HepG2 (cell line): ENCODE measurements around the gene BBS12. TPM values are rescaled to one million over a fixed set of nuclear protein-coding genes. Genes with fewer than 3 reads are reported as not detected.

ENCODE experiments used
- ATAC-seq: fragments of 200-7000 bp; cut with Tn5 transposase; 3 replicates; pipeline ENCODE4 v1.9.1; 2020; ENCODE audit warnings: mild to moderate bottlenecking, moderate library complexity
- BruUV-seq: library from RNA; stranded (reverse); fragments of 400-500 nt; replicated peaks from 2 replicates; lab custom pipeline; 2021; lab: Mats Ljungman, UMichigan
- CTCF ChIA-PET: fragments of 300-600 bp; formaldehyde crosslinking; extraction: SDS; loops from one replicate; lab custom pipeline; 2021; ENCODE audit warnings: low total read pairs, inconsistent platforms, low intra/inter-chr PET ratio; lab: Yijun Ruan, JAX
- POLR2A ChIA-PET: fragments of 350-600 bp; sonication (Branson Sonifier 250); formaldehyde crosslinking; loops from one replicate; lab custom pipeline; 2020; ENCODE audit warnings: antibody characterized with exemption, inconsistent platforms; lab: Yijun Ruan, JAX
- DNase-seq: peaks from one replicate; pipeline ENCODE4 v3.0.0-alpha.2; 2015; ENCODE audit warnings: low spot score
- FAIRE-seq: peaks from 3 replicates; lab custom pipeline; 2011; peaks lifted over from hg19 to GRCh38; lab: Jason Lieb, UNC
- H2AFZ ChIP-seq: one replicate; pipeline ENCODE4 v1.6.1; 2011; ENCODE audit warnings: low read length, inconsistent platforms
- H3K27ac ChIP-seq: fragments of 300-600 bp; 3 replicates; pipeline ENCODE4 v1.8.0; 2011; ENCODE audit warnings: mixed run types, mild to moderate bottlenecking, mixed read lengths, low read length, inconsistent platforms; ENCODE audit not compliant: insufficient read depth; ENCODE audit errors: extremely low read length
- H3K27me3 ChIP-seq, 2 experiments: fragments of 200-600 bp in 1 of 2; 2 replicates in 1 of 2; 3 replicates in 1 of 2; pipeline versions ENCODE4 v1.6.0 to v1.8.0; 2011; ENCODE audit warnings: low read length in 2 of 2, mild to moderate bottlenecking in 2 of 2, moderate library complexity in 2 of 2, inconsistent platforms in 1 of 2; ENCODE audit not compliant: insufficient read depth in 2 of 2, control insufficient read depth in 1 of 2
- H3K36me3 ChIP-seq, 2 experiments: fragments of 200-600 bp in 1 of 2; replicated peaks in 1 of 2; 2 replicates in 1 of 2; 3 replicates in 1 of 2; pipeline versions ENCODE4 v1.5.1 to v1.8.0; 2011; ENCODE audit warnings: low read length in 2 of 2, inconsistent platforms in 1 of 2; ENCODE audit not compliant: insufficient read depth in 2 of 2, control insufficient read depth in 1 of 2
- H3K4me1 ChIP-seq: 2 replicates; pipeline ENCODE4 v1.5.1; 2012; ENCODE audit warnings: low read length, inconsistent platforms; ENCODE audit not compliant: insufficient read depth
- H3K4me2 ChIP-seq: 2 replicates; pipeline ENCODE4 v1.6.0; 2011; ENCODE audit warnings: low read depth, low read length, inconsistent platforms
- H3K4me3 ChIP-seq, 3 experiments: fragments of 200-600 bp in 1 of 3; sonication (generic), shearing (Covaris generic) in 1 of 3; replicated peaks in 1 of 3; 2 replicates each; pipeline ENCODE4 v1.5.1; 2011 to 2016; ENCODE audit warnings: low read length in 3 of 3, inconsistent platforms in 2 of 3, low read depth in 2 of 3, mild to moderate bottlenecking in 2 of 3, control low read depth in 1 of 3, mixed read lengths in 1 of 3; ENCODE audit not compliant: insufficient read depth in 1 of 3
- H3K79me2 ChIP-seq: one replicate; pipeline ENCODE4 v1.6.1; 2011; ENCODE audit warnings: low read length, inconsistent platforms; ENCODE audit not compliant: insufficient read depth
- H3K9ac ChIP-seq: 2 replicates; pipeline ENCODE4 v1.6.0; 2011; ENCODE audit warnings: mild to moderate bottlenecking, low read depth, low read length, inconsistent platforms; ENCODE audit not compliant: insufficient read depth
- H3K9me3 ChIP-seq: 2 replicates; pipeline ENCODE4 v1.5.1; 2012; ENCODE audit warnings: mild to moderate bottlenecking, low read length
- H4K20me1 ChIP-seq: 2 replicates; pipeline ENCODE4 v1.6.0; 2011; ENCODE audit warnings: inconsistent platforms, mild to moderate bottlenecking, low read length, moderate library complexity; ENCODE audit not compliant: insufficient read depth
- AGO1 ChIP-seq: fragments of 200-400 bp; formaldehyde crosslinking; IDR thresholded peaks from 2 replicates; pipeline ENCODE4 v1.6.1; 2017; ENCODE audit warnings: mild to moderate bottlenecking, low read depth, low read length, moderate library complexity; ENCODE audit not compliant: poor library complexity, severe bottlenecking
- EED ChIP-seq: sonication (generic); formaldehyde crosslinking; IDR thresholded peaks from 2 replicates; pipeline ENCODE4 v1.5.0; 2020; ENCODE audit warnings: mild to moderate bottlenecking, missing genetic modification reagents
- EP300 ChIP-seq, 3 experiments: sonication (generic) in 1 of 3; formaldehyde crosslinking in 1 of 3; IDR thresholded peaks; 2 replicates each; pipeline versions ENCODE4 v1.5.1 to v1.6.1; 2011 to 2020; ENCODE audit warnings: low read depth in 2 of 3, low read length in 2 of 3, borderline replicate concordance in 1 of 3, improper control_type of control experiment in 1 of 3, mild to moderate bottlenecking in 1 of 3, missing genetic modification reagents in 1 of 3, moderate library complexity in 1 of 3
- FOXO4 ChIP-seq: sonication (generic); formaldehyde crosslinking; conservative IDR thresholded peaks from 2 replicates; pipeline ENCODE4 v1.8.1; 2023; ENCODE audit warnings: missing genetic modification reagents
- PHF21A ChIP-seq: sonication (generic); formaldehyde crosslinking; IDR thresholded peaks from 2 replicates; pipeline ENCODE4 v1.5.0; 2020; ENCODE audit warnings: mild to moderate bottlenecking, missing genetic modification reagents
- PHF8 ChIP-seq: sonication (generic); formaldehyde crosslinking; IDR thresholded peaks from 2 replicates; pipeline ENCODE4 v1.5.0; 2020; ENCODE audit warnings: missing genetic modification reagents
- ZNF329 ChIP-seq: sonication (generic); formaldehyde crosslinking; IDR thresholded peaks from 2 replicates; pipeline ENCODE4 v1.9.0; 2021; ENCODE audit warnings: low read depth, mild to moderate bottlenecking, missing genetic modification reagents
- ZNF777 ChIP-seq: sonication (generic); formaldehyde crosslinking; IDR thresholded peaks from 2 replicates; pipeline ENCODE4 v1.4.0; 2020; ENCODE audit warnings: missing genetic modification reagents
- ZUFSP ChIP-seq: sonication (generic); formaldehyde crosslinking; IDR thresholded peaks from 2 replicates; pipeline ENCODE4 v1.9.0; 2021; ENCODE audit warnings: missing genetic modification reagents, mild to moderate bottlenecking, borderline replicate concordance
- whole genome bisulfite sequencing: methylation state at CpG from one replicate; pipeline ENCODE4 v1.1.6; 2017; ENCODE audit warnings: low lambda C conversion rate; 5-methylcytosine and 5-hydroxymethylcytosine counted together
- in situ Hi-C: cut with HindIII; loops from 2 replicates; pipeline ENCODE4 v1.10.0; 2017; ENCODE audit warnings: low pct_unique_long_range_greater_than_20kb; ENCODE audit not compliant: extremely low pct_ligation_motif_present
- intact Hi-C: fragments of 100-400 bp; cut with micrococcal nuclease; formaldehyde crosslinking; loops from one replicate; pipeline ENCODE4 v1.10.0; 2022; ENCODE audit not compliant: unreplicated experiment
- polyA plus RNA-seq, 8 experiments: library from polyadenylated mRNA; depleted of rRNA in 3 of 8; stranded (reverse) in 7 of 8; unstranded in 1 of 8; fragments of >200 nt; fragmentation: Illumina TruSeq in 4 of 8; extraction: Trizol in 4 of 8; gene quantifications; 2 replicates each; pipeline versions ENCODE4 v1.2.1 to v1.2.3, GENCODE V29; 2011 to 2016; ENCODE audit warnings: low read depth in 4 of 8, missing spikeins in 1 of 8, mixed read lengths in 1 of 8; ENCODE audit not compliant: insufficient read depth in 1 of 8
- total RNA-seq, 5 experiments: library from RNA; depleted of rRNA; stranded (reverse); fragments of >200 nt; fragmentation: Illumina TruSeq; extraction: Trizol; gene quantifications; 2 replicates each; pipeline ENCODE4 v1.2.3, GENCODE V29; 2016; ENCODE audit warnings: low read depth in 1 of 5

Gene BBS12
- total and polyA plus RNA-seq, 2 of the 13 experiments (the other 11 are each of a cell fraction or from before 2014, with no cell fraction given) = 0.32 to 1.7 TPM

DNA sequence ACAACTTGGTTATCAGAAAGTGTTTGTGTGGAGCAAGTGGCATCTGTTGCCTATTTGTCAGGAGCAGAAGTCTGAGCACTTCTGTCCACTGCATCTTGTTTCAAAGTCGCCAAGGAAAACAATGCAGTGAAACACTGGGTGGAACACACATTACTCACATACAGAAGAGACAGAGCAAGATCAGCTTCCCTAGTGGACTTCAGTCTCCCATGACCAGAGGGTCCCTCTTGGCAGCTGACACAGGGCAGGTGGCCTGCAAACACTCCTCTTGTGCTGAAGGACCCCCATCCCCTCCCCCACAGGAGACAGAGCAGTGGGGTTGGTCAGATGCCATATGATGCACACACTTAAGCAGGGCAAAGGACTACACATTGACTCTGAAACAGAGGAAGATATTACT, 3.6 kb upstream of the BBS12 start (continued):
- TF ChIP-seq FOXO4 (no peak), AGO1 (no peak)

DNA sequence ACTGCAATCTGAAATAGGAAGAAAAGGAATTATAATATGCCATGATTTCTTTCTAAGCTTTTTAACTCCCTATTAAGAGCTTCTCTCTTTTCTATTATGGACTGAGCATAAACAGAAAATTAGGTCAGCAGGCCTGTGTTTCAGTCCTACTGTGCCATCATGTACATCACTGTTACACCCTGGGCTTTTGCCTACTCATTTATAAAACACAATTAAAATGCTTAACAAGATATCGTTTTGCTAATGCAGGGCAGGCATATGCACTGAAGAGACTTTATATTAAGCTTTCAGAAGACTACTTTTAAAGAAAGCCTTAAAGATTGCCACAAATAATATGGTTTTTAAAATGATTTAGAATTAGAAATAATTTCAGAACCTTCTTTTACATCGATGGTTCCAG, 828 bp upstream of the BBS12 start:
- no peaks in the 10 kb centered on the region for H4K20me1 ChIP-seq
- BruUV-seq = no TSS peak
- WGBS = 1% methylated on average over 2 of the region's 2 CpGs
- H3K27me3 ChIP-seq = no peaks in the 10 kb centered on the region; a peak in 1 of 5 replicates
- no peaks in the 10 kb centered on the region for H3K9me3 ChIP-seq
- no peaks in the 10 kb centered on the region for H3K79me2 ChIP-seq
- H3K4me2 ChIP-seq = peak overlapping the region; percentile 78
- in situ Hi-C loops (no loop called here), intact Hi-C loops (loop anchor here (2.0 kb wide), 2 partner anchors 183 to 191 kb away; partner anchors contain the start of gene NUDT6)
- FAIRE-seq (no peak), DNase-seq (no peak), ATAC-seq (no peak)
- ChIA-PET CTCF (no interaction called here), POLR2A (interaction anchor here (1.0 to 2.3 kb wide), 4 partner anchors 13 to 191 kb away, joined by 3 to 7 read pairs (median 6); partner anchors contain the start of gene NUDT6)
- peak overlapping the region; percentile 70 for H2AFZ ChIP-seq
- H3K9ac ChIP-seq = no peak overlapping the region
- no peak overlapping the region for H3K27ac ChIP-seq
- H3K36me3 ChIP-seq = no peaks in the 10 kb centered on the region
- H3K4me1 ChIP-seq = peaks cover 15% of the 10 kb centered on the region
- TF ChIP-seq ZUFSP (CRISPR knock-in tag) (no peak), PHF21A (no peak), PHF8 (CRISPR knock-in tag) (no peak), ZNF777 (CRISPR knock-in tag) (no peak), EP300 (IDR thresholded peaks at IDR 0.05; ENCODE audit: low read depth in 2 of 2, low read length in 2 of 2) (no peak), EP300 (CRISPR knock-in tag; IDR thresholded peaks at IDR 0.05; ENCODE audit: borderline replicate concordance) (no peak), EED (no peak), ZNF329 (CRISPR knock-in tag) (no peak)
- peak overlapping the region in 2 of 3 experiments; percentile 24 to 40; a peak in 2 of 6 replicates for H3K4me3 ChIP-seq
